Measurements from ENCODE around the gene ALDH8A1.

- no peak for TF ChIP-seq CTCF (IDR thresholded peaks at IDR 0.05; ENCODE audit: insufficient read depth, low read length)
- no peak for TF ChIP-seq SPI1 (IDR thresholded peaks at IDR 0.05; ENCODE audit: borderline replicate concordance, low read depth)
Observed at GRCh38 chr6:134921721-134922261, 28.1 kb downstream of the ALDH8A1 start.

Data from HL-60 (cell line).